Measurements from ENCODE around the gene HEATR3.

Gene HEATR3

DNA sequence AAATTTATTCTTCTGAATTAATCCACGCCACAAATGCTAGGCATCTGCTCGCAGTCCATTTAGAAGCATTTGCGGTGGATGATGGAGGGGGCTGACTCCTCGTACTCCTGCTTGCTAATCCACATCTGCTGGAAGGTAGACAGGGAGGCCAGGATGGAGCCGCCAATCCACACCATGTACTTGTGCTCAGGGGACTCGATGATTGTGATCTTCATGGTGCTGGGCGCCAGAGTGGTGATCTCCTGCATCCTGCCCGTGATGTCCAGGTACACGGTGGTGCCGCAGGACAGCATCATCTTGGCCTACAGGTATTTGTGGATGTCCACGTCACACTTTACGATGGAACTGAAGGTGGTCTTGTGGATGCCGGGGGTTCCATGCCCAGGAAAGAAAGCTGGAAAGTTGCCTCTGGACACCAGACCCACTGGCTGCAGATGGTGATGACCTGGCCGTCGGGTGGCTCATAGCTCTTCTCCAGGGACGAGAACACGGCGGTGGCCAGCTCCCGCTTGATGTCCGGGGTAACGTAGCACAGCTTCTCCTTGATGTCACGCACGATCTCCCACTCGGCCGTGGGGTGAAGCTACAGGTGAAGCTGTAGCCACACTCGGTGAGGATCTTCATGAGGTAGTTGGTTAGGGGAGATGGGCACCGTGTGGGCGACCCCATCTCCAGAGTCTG, 7.5 kb upstream of the HEATR3 start:
- DNase-seq, result no peak

DNA sequence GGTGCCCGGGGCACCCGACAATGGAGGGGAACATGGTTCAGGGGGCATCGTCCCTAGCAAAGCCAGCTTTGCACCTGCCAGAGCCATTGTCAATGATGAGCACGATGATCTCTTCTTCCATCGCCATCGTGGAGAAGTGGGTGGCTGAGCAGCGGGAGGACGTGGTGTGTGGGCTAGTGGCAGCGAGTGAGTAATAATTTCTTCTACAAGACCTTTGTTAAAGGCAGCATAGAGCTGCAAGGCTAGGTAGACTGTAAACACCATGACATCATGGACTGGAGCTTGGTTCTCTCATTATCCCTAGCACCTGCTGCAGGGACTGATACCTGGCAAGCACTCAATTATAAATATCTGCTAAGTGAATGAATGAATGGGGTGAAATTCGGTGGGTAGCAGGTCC, 6.7 kb upstream of the HEATR3 start:
- DNase-seq, result no peak

GRCh38 chr16:50059669-50060068, 6.1 kb upstream of the HEATR3 start:
- no peak for DNase-seq

DNA sequence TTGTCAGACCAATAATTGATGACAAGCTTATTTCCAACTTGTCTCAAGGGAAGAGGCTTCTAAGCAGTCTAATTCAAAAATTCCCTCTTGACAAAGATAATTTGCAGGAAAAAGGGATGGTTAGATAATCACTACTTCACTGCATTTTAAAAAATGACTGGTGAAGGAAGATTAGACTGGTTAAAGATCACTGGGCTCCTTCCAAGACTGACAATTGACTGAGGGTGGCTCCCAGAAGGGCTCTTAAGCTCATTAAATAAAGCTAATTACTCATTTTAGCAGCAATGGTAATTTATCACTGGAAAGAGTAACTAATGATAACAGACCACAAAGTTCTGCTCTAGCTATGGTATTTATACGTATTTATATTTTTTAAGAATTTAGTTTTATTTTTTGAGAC, 4.4 kb upstream of the HEATR3 start:
- DNase-seq, result no peak

DNA sequence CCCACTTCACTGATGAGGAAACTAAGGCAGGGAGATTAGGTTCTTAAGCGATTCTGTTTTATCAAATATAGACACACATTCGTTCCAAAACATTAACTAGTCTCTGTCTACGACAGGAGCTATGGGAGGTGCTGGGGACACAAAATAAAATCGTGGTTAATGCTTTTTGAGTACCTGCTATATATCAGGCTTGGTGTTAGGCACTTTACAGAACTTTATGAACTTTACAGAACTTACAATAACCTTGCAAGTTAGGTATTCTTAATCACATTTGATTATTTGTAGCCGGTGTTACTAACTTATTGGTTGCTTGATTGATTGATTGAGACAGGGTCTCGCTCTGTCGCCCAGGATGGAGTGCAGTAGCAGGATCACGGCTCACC, 538 bp upstream of the HEATR3 start:
- DNase-seq, result no peak

- no peak for DNase-seq
Observed at GRCh38 chr16:50066482-50067289, 916 bp downstream of the HEATR3 start.

- DNase-seq, result no peak
Observed at GRCh38 chr16:50067290-50067853, 1.6 kb downstream of the HEATR3 start.

GRCh38 chr16:50068550-50068949, 2.8 kb downstream of the HEATR3 start:
- DNase-seq, result no peak

DNA sequence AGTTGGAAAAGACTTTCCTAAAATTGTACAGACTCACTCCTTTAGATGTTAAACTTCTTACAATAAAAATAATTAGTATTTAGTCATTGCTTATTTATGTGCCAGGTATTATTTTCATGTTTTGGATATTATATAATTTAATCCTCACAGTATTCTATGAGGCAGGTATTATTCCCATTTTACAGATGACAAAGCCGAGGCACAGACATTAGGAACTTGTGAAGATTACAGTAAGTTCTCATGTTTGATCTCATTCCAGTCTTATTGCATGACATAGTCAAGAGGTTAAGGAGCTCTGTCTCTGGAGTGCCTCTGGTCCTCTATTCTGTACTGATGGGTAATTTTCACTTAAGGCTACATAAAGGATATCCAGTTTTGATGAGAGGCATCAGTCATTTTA, 3.3 kb downstream of the HEATR3 start:
- no peak for DNase-seq

DNA sequence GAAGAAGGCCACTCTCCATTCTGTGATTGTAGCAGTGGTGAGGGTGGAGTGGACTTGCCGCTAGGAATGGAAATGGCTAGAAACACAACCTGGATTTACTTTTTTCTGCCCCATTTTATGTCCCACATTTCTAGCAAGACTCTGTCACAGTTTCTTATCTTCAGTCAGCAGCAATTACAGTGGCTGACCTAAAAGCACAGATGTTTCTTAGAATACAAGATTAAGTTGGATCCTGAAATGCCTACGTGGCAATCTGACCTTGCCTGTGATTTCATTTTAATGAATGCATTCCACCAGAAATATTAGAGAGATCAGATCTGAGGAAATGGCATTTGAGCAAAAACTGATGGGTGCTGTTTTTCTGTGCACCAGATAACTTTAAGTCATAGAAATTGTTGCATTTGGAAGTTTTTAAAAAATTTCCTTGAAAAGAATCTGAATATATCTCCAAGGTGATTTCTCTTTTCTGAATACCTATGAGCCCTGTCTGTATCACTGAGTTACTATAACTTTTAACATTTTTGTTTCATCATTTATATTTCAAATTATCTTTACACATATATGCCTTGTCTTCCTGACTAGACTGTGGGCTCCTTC, 5.4 kb downstream of the HEATR3 start:
- no peak for DNase-seq

DNA sequence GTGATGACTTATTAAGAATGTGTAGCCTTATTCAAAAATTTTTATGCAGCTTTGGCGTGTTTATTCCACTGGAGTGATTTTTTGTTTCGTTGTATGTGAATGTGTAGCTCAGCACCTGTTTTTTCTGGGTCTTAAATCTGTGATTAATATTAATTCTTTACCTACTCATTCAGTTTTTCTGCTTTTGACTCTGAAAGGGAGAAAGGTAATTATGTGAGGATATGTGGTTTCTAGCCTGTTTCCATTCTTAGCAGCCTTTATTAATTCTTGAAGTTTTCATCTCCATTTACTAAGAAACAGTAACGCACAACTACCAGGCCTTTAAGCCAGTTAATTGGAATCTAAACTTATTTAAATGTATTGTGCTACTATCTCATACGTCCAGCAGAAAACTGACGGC, 7.0 kb downstream of the HEATR3 start:
- no peak for DNase-seq

DNA sequence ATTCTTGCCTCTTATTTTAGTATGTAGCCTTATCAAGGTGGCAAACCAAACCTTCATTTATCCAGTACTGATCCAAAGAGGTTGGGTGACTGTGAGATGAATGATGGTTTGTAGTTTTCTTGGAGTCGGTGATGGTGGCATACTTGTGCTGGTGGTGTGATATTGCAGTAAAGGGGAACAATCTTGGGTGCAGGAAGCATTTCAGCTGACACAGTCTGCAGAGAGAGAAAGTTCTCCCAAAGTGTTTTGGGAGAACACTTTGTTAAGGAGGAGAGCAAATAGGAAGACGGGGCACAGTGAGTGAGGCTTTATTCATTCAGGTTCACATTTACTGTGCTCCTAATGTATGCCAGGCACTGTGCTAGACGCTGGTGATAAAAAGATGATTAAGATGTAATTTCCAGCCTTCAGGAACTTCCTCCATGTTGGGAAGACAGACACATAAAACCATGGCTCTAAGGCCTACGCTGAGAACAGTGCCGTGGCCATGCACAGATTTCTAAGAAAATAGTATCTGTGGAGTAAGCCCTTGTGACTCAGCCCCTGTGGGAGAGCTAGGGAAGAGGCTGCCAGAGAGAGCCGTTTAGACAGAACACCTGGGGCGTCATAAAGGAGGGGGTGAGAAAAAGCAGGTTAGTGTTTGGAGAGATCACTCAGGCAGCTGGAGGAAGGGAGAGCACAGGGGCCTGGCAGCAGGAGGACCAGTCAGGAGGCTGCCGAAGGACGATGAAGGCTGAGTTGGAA, 13.8 kb downstream of the HEATR3 start:
- DNase-seq, result no peak

DNA sequence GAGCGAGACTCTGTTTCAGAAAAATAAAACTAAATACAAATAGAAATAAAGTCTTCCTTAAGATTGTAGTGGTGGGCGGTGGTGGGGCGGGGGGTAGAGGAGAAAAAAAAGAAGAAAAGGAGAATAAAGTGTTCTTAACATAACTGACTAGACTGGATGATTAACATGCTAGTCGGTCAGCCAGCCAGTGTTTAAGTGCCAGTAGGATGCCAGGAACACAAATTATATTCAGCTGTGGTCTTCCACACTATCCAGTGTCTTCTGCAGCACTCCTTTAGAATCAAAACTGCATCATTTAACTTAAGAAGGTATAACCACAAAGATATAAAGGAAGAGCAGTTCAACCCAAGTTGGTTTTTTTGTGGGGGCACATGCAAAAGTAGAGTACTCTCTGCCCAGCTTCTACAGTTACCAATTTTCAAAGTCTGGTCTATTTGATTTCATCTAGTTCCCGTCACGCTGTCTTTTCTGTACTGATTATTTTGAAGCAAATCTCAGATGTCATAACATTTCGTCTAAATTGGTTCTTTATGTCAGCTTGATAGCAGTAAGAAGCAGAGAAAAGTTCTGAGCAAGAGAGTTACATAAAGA, 15.8 kb downstream of the HEATR3 start:
- no peak for DNase-seq

DNA sequence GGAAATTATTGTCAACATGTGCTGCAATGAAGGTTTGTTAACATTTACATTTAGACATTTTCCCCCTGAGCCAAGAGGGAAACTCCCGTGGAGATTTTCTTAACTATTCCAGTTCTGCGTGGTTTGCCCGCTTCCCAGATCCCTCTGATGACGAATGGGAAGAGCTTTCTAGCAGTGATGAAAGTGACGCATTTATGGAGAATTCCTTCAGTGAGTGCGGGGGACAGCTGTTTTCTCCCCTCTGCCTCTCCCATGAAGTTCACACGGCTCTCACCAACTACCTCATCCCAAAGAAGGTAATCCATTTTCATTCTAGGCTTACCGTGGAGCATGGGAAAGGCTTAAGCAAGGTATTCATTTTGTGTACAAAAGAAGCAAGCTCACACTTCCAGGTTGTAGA, 18.2 kb downstream of the HEATR3 start:
- no peak for DNase-seq

- DNase-seq, result no peak
Observed at GRCh38 chr16:50086176-50086575, 20.4 kb downstream of the HEATR3 start.

DNA sequence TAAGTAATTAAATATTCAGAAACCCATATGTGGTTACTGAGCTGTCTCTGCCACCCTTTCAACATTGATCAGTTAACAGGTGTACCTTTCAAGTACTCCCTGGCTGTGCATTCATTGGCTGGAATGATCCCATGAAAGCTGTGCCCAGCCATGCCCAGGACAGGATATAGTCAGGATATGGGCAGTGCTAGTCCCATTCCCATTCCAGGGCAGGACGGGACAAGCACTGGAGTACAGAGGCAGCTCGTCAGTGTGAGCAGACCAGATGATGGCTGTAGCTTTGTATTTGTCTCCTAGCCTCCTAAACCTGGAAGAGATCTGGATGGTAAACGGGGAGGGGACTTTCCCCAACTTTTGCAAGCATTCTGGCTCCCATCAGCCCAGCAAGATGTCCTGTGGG, 22.5 kb downstream of the HEATR3 start:
- no peak for DNase-seq

- DNase-seq, result no peak
Observed at GRCh38 chr16:50092891-50093290, 27.1 kb downstream of the HEATR3 start.

DNA sequence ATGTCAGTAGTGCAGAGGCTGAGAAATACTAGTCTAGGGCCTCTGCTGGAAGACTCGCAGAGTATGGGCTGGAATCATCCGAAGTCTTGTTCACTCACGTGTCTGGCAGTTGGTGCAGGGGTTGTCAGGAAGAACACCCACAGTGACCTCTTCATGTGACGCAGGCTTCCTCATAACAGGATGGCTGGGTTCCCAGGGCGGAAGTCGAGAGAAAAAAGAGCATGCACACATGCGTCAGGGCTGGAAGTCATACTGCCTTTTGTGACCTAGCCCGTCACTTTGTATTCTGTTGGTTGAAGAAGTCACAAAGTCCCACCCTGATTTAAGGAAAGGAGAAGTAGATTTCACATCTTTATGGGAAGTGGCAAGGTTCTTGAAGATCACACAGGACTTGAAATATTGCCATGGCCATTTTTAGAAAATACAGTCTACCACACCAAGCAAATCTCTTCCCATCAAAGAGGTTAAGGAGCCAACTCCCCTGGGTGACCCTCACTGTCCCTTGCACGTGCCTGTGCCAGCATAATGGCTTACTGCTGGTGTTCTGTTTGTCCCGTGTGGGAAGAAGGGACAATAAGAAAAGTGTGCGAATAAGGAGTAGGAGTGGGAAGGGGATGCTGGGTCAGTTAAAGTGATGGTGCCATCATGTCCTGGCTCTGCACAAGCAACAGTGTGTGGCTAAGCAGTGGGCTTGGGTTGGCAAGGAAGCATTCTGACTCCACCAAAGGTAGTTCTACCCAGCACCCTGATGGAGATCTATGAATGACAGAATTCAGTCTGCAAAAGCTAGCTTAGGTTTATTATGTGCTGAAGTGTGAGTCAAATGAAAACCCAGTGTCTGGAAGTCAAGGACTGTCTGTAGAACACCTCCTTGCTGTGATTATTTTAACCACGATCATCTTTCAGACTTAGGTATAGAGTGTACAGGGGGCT, 28.1 kb downstream of the HEATR3 start:
- DNase-seq, result no peak

GRCh38 chr16:50096791-50097190, 31.0 kb downstream of the HEATR3 start:
- no peak for DNase-seq

- DNase-seq, result no peak
Observed at GRCh38 chr16:50099957-50100648, 34.3 kb downstream of the HEATR3 start.

Data from NCI-H1930 (cell line).